Esophagus muscularis mucosa (tissue), 4 donors: ENCODE measurements around the gene KIF26B.

Experiments used
- EP300 ChIP-seq: sonication (generic); formaldehyde crosslinking; IDR thresholded peaks from one replicate; pipeline ENCODE4 v1.6.1; 2017; ENCODE audit warnings: antibody characterized with exemption
- POLR2A ChIP-seq: fragments of 450-650 bp; IDR thresholded peaks from one replicate; pipeline ENCODE4 v1.6.1; 2017; ENCODE audit warnings: antibody characterized with exemption, moderate library complexity, mild to moderate bottlenecking, low read depth
- POLR2AphosphoS5 ChIP-seq, 2 donors: sonication (generic); formaldehyde crosslinking; IDR thresholded peaks; one replicate each; pipeline ENCODE4 v1.6.1; 2017; ENCODE audit warnings: antibody characterized with exemption in 2 of 2
- TF ChIP-seq, protein P1 (sequence below), 3 experiments: fragments of 200-600 bp in 2 of 3; fragments of 450-650 bp in 1 of 3; sonication (generic) in 2 of 3; IDR thresholded peaks; one replicate each; pipeline ENCODE4 v1.5.1; 2017 to 2019; ENCODE audit warnings: antibody characterized with exemption in 3 of 3, mild to moderate bottlenecking in 2 of 3, moderate library complexity in 1 of 3

DNA sequence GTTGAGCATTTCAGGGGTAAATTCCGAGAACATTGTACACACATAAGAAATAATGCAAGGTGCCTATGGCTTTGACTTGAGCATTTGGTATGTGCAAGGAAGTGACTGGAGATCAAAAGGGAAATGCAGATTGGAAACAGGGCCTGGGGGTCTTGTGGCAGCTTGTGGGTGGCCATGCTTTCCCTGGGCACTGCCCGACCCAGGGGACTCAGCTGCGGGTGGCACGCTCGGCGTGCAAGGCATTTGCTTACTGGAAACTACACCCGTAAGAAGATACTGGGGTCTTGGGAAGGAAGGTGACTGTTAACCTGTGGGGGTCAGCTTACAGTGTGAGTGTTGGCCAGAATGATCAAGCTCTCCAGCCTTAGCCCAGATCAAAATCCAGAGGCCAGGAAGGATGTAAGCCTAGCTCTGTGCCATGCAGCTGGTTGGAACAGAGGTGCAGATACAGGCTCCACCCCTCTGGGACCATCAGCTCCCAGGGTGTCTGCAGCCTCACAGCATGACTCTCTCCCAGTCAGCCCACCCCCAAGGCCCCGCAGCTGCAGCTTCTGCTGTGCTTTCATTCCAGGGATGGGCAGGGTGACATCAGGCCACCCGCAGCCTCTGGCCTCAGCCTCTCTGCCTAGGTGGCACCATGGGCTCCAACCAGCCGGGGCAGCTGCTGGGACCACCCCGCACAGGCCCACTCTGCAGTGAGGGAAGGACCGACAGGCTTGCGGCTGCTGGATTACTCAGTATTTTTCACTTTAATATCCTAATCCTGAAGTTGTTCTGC is 55.1 kb downstream of the KIF26B start:
- no peak for TF ChIP-seq POLR2A
- no peak for TF ChIP-seq EP300
- TF ChIP-seq, protein P1, sequence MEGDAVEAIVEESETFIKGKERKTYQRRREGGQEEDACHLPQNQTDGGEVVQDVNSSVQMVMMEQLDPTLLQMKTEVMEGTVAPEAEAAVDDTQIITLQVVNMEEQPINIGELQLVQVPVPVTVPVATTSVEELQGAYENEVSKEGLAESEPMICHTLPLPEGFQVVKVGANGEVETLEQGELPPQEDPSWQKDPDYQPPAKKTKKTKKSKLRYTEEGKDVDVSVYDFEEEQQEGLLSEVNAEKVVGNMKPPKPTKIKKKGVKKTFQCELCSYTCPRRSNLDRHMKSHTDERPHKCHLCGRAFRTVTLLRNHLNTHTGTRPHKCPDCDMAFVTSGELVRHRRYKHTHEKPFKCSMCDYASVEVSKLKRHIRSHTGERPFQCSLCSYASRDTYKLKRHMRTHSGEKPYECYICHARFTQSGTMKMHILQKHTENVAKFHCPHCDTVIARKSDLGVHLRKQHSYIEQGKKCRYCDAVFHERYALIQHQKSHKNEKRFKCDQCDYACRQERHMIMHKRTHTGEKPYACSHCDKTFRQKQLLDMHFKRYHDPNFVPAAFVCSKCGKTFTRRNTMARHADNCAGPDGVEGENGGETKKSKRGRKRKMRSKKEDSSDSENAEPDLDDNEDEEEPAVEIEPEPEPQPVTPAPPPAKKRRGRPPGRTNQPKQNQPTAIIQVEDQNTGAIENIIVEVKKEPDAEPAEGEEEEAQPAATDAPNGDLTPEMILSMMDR (IDR thresholded peaks at IDR 0.05) = no peak
- TF ChIP-seq POLR2AphosphoS5 (IDR thresholded peaks at IDR 0.05) = no peak
